Measurements from ENCODE around the gene PCBP3.

PCBP3 gene

DNA sequence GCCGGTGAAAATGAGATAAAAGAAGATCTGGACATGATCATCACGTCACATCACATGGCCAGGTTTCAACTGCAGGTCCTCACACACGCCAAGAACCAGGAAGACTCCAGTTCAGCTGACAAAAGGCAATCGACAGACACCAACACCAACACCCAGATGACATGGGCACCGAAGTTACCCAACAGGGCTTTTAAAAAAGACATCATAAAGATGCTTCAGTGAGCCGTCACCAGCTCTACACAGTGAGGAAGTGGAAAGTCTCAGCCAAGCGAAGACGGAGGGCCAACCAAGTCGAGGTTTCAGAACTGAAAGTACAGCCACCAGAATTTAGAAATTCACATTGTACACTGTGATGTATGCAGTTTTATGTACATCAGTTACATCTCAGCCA lies 183.8 kb downstream of the PCBP3 start:
- H3K4me3 ChIP-seq (IDR thresholded peaks at IDR 0.05; ENCODE audit: insufficient read depth, low read depth, low read length) = no peak overlapping the region
- no peaks in the 10 kb centered on the region for H3K36me3 ChIP-seq (ENCODE audit: insufficient read depth)
- H3K27ac ChIP-seq = no peak overlapping the region
- no peaks in the 10 kb centered on the region for H3K4me1 ChIP-seq (ENCODE audit: low read depth, poor library complexity, severe bottlenecking)
- peaks cover 97% of the 10 kb centered on the region for H3K27me3 ChIP-seq (ENCODE audit: insufficient read depth, low read depth)
- TF ChIP-seq, protein P1, sequence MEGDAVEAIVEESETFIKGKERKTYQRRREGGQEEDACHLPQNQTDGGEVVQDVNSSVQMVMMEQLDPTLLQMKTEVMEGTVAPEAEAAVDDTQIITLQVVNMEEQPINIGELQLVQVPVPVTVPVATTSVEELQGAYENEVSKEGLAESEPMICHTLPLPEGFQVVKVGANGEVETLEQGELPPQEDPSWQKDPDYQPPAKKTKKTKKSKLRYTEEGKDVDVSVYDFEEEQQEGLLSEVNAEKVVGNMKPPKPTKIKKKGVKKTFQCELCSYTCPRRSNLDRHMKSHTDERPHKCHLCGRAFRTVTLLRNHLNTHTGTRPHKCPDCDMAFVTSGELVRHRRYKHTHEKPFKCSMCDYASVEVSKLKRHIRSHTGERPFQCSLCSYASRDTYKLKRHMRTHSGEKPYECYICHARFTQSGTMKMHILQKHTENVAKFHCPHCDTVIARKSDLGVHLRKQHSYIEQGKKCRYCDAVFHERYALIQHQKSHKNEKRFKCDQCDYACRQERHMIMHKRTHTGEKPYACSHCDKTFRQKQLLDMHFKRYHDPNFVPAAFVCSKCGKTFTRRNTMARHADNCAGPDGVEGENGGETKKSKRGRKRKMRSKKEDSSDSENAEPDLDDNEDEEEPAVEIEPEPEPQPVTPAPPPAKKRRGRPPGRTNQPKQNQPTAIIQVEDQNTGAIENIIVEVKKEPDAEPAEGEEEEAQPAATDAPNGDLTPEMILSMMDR (conservative IDR thresholded peaks at IDR 0.05; ENCODE audit: low read depth, low read length) = no peak
- no peaks in the 10 kb centered on the region for H4K20me1 ChIP-seq (ENCODE audit: insufficient read depth)
- H2AFZ ChIP-seq (ENCODE audit: low read depth) = no peak overlapping the region
- no peaks in the 10 kb centered on the region for H3K79me2 ChIP-seq (ENCODE audit: insufficient read depth, low read depth)
- H3K9ac ChIP-seq = no peak overlapping the region
- H3K4me2 ChIP-seq = no peak overlapping the region

DNA sequence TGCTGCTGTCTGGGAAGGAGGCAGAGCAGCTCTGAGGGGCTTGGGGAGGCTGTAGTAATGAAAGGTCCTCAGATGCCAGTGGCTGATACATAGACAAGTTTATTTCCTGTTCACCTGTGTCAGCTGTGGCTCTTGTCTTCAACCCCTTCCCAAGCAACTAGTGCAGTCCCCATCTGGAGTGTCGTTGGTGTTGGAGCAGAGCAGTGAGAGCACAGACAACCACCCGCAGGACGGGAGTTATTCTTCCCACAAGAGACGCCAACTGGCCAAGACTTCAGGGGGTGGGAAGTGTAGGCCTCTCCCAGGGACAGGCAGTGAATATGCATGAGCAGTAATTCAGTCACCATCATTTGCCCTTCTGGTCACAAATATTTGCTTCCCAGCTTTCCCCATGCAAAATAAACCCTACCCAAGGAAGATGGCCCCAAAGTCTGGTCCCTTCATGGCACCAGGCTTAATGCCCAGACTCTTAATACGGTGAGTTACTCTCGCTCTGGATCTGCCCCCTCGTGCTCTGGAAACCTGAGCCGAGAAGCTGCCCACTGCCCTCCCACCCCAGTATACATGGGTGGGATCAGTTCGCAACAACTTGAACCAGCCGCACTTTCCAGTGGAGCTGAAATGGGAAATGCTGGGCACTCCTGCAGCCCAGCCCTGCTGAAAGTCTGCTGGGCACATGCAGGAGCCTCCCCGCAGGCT lies 184.5 kb downstream of the PCBP3 start:
- H3K27ac ChIP-seq = no peak overlapping the region
- H3K4me2 ChIP-seq = no peak overlapping the region
- H3K79me2 ChIP-seq (ENCODE audit: insufficient read depth, low read depth) = no peaks in the 10 kb centered on the region
- H3K27me3 ChIP-seq (ENCODE audit: insufficient read depth, low read depth) = peaks cover 94% of the 10 kb centered on the region
- TF ChIP-seq, protein P1 (conservative IDR thresholded peaks at IDR 0.05; ENCODE audit: low read depth, low read length) = no peak
- H3K4me3 ChIP-seq (IDR thresholded peaks at IDR 0.05; ENCODE audit: insufficient read depth, low read depth, low read length) = no peak overlapping the region
- no peaks in the 10 kb centered on the region for H4K20me1 ChIP-seq (ENCODE audit: insufficient read depth)
- no peak overlapping the region for H2AFZ ChIP-seq (ENCODE audit: low read depth)
- no peak overlapping the region for H3K9ac ChIP-seq
- H3K36me3 ChIP-seq (ENCODE audit: insufficient read depth) = no peaks in the 10 kb centered on the region
- H3K4me1 ChIP-seq (ENCODE audit: low read depth, poor library complexity, severe bottlenecking) = no peaks in the 10 kb centered on the region

DNA sequence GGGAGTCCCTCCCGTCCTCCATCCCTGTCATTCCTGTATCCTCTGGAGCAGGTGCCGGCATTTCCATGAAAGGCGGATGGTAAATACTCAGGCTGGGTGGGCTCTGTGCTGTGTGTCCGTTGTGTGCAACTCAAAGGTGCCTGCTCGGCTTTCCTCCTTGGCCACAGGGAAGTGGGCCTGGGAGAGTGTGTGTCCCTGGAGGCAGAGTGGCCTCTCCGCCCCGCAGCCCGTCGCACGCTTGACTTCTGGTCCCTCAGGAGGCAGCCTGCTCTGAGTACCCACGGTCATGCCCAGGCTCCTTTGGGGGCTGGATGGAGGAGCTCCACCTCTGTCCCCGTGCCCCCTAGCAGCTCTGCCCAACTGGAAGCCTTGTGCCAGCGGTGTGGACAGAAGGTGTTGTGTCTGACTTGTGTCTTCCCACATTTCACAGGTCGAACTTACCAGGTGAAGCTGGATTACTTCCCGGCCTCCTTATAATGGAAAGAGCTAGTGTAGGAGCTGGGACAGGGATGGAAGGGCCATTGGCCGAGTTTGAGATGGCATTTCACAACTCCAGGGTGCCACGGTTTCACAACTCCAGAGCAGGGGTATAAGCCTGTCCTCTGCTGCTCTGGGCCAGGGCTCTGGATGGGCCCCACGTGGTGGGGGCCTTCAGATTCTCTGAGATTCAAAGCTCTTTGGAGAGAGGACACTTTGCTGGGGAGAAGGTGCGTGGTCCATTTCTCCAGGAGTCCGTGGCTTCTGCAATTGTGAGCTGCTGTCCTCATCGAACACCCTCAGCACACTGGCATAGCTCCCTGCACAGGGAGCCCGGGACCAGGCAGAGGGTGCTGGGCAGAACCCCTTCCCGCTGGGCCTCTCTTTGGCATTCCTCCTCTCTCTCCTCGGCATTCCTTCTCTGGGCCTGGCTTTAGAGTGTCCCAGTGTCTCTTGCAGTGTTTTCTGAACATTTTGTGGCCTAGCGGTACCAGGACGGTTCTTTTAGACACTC lies 185.3 kb downstream of the PCBP3 start:
- H3K4me2 ChIP-seq = no peak overlapping the region
- peaks cover 85% of the 10 kb centered on the region for H3K27me3 ChIP-seq (ENCODE audit: insufficient read depth, low read depth)
- no peak overlapping the region for H2AFZ ChIP-seq (ENCODE audit: low read depth)
- H3K4me1 ChIP-seq (ENCODE audit: low read depth, poor library complexity, severe bottlenecking) = no peaks in the 10 kb centered on the region
- TF ChIP-seq, protein P1 (conservative IDR thresholded peaks at IDR 0.05; ENCODE audit: low read depth, low read length) = no peak
- no peaks in the 10 kb centered on the region for H3K36me3 ChIP-seq (ENCODE audit: insufficient read depth)
- no peaks in the 10 kb centered on the region for H3K79me2 ChIP-seq (ENCODE audit: insufficient read depth, low read depth)
- H4K20me1 ChIP-seq (ENCODE audit: insufficient read depth) = no peaks in the 10 kb centered on the region
- no peak overlapping the region for H3K9ac ChIP-seq
- H3K27ac ChIP-seq = no peak overlapping the region
- no peak overlapping the region for H3K4me3 ChIP-seq (IDR thresholded peaks at IDR 0.05; ENCODE audit: insufficient read depth, low read depth, low read length)

DNA sequence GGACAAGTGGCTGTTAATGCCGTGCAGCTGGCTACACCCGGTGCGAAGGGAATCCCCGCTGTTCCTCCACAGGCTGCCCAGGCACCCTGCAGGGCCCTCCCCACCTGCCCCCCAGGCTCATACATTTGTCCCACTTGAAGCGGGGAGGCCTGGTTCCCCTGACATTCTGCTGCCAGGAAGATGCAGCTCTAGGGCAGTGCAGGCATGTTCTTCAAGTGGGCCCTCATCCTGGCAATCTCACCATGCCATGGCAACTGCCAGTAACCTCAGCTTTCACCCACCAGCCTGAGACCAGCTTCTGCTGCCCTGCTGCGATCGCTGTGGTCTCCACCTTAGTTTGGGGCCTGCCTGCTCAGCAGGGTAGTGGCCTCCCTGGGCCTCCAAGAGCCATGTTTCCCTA lies 186.1 kb downstream of the PCBP3 start:
- Histone ChIP-seq H4K20me1 (ENCODE audit: insufficient read depth) (no peaks in the 10 kb centered on the region), H3K79me2 (ENCODE audit: insufficient read depth, low read depth) (no peaks in the 10 kb centered on the region), H3K4me2 (no peak overlapping the region), H3K27ac (no peak overlapping the region), H2AFZ (ENCODE audit: low read depth) (no peak overlapping the region), H3K9ac (no peak overlapping the region), H3K4me1 (ENCODE audit: low read depth, poor library complexity, severe bottlenecking) (no peaks in the 10 kb centered on the region), H3K27me3 (ENCODE audit: insufficient read depth, low read depth) (peaks cover 79% of the 10 kb centered on the region), H3K4me3 (IDR thresholded peaks at IDR 0.05; ENCODE audit: insufficient read depth, low read depth, low read length) (no peak overlapping the region), H3K36me3 (ENCODE audit: insufficient read depth) (no peaks in the 10 kb centered on the region)
- TF ChIP-seq, protein P1 (conservative IDR thresholded peaks at IDR 0.05; ENCODE audit: low read depth, low read length) = no peak
